ENCODE results near the gene CLTRN. TPM values are rescaled to one million over a fixed set of nuclear protein-coding genes. Genes with fewer than 3 reads are reported as not detected.

The CLTRN gene
- total and polyA plus RNA-seq, 2 donors (not counting 1 experiment from before 2014, with no cell fraction given): 0.50 to 0.51 TPM

DNA sequence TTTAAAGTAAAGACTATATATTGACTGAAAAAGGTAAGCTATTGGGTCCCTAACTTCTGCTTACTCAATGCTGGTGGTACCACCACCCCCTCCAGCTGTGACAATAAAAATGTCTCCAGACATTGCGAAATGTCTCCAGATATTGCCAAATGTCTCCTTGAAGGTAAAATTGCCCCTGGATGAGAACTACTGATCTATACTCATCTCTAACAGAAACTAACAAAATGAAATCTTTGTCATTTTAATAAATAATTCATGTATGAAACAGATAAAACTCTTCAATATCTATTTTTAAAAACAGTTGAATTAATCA, 20.1 kb downstream of the CLTRN start:
- H3K4me2 ChIP-seq (ENCODE audit: extremely low read depth, insufficient read depth, low read length): no peak overlapping the region
- H4K20me1 ChIP-seq (ENCODE audit: control insufficient read depth, extremely low read depth, insufficient read depth, low read length): no peaks in the 10 kb centered on the region
- no peak overlapping the region for H3K27ac ChIP-seq (ENCODE audit: insufficient read depth, low read length)
- H3K4me1 ChIP-seq (ENCODE audit: control insufficient read depth, extremely low read depth, insufficient read depth, low read length): no peaks in the 10 kb centered on the region
- H3K36me3 ChIP-seq (ENCODE audit: control insufficient read depth, insufficient read depth, low read length): no peaks in the 10 kb centered on the region
- no peaks in the 10 kb centered on the region for H3K27me3 ChIP-seq (ENCODE audit: control insufficient read depth, insufficient read depth, low read length)
- no peak for DNase-seq (ENCODE audit: low read depth in 2 of 2)
- no peak overlapping the region for H3K9ac ChIP-seq (ENCODE audit: insufficient read depth, low read length)
- H3K79me2 ChIP-seq (ENCODE audit: control insufficient read depth, insufficient read depth, low read length): no peaks in the 10 kb centered on the region
- no peaks in the 10 kb centered on the region for H3K9me3 ChIP-seq (ENCODE audit: control insufficient read depth, insufficient read depth, low read depth, low read length)
- no peak overlapping the region for H2AFZ ChIP-seq (ENCODE audit: low read length)
- TF ChIP-seq EZH2 (IDR thresholded peaks at IDR 0.05; ENCODE audit: low read length, missing control alignments): no peak
- TF ChIP-seq, protein P1, sequence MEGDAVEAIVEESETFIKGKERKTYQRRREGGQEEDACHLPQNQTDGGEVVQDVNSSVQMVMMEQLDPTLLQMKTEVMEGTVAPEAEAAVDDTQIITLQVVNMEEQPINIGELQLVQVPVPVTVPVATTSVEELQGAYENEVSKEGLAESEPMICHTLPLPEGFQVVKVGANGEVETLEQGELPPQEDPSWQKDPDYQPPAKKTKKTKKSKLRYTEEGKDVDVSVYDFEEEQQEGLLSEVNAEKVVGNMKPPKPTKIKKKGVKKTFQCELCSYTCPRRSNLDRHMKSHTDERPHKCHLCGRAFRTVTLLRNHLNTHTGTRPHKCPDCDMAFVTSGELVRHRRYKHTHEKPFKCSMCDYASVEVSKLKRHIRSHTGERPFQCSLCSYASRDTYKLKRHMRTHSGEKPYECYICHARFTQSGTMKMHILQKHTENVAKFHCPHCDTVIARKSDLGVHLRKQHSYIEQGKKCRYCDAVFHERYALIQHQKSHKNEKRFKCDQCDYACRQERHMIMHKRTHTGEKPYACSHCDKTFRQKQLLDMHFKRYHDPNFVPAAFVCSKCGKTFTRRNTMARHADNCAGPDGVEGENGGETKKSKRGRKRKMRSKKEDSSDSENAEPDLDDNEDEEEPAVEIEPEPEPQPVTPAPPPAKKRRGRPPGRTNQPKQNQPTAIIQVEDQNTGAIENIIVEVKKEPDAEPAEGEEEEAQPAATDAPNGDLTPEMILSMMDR (conservative IDR thresholded peaks at IDR 0.05 in 1 of 2, IDR thresholded peaks at IDR 0.05 in 1 of 2; ENCODE audit: low read depth in 1 of 2, low read length in 2 of 2): no peak
- H3K4me3 ChIP-seq (replicated peaks in 1 of 4; ENCODE audit: control extremely low read depth in 1 of 4, insufficient read depth in 1 of 4, low read depth in 3 of 4, low read length in 4 of 4): no peak overlapping the region

DNA sequence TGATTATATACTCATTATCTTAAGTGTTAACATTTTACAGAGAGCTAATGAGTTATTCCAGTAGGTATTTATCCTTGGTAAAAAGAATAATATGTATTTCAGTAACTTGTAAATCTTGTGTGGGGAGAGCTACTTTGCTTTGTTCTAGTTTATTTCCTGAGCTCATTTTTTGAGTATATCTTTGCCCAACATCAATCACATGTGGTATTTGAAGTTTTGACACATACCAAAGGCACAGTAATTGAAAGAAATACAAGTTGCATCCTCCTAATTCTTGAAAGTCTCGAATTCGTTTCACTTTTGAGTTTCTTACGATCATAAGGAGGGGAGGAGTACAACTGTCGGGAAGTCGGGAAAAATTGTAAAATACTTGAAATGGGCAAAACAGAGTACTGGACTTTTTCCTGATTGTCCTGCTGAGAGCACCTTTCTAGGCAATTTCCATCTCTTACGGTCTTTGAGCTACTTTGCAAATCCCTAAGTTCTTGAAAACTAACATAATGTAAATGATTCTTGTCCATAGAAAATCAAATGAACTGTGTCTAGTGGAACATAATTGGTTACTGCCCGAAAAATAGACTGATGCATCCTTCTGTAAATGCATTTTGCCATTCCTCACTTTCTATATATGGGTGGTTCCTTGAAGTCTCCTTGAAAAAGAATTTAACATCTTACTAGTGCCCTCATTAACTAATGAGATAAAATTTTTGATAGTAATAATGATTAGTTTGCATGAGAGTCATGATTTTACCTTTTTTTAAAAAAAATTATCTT, 20.6 kb downstream of the CLTRN start:
- no peaks in the 10 kb centered on the region for H3K79me2 ChIP-seq (ENCODE audit: control insufficient read depth, insufficient read depth, low read length)
- H3K27ac ChIP-seq (ENCODE audit: insufficient read depth, low read length): no peak overlapping the region
- H2AFZ ChIP-seq (ENCODE audit: low read length): no peak overlapping the region
- no peak for DNase-seq (ENCODE audit: low read depth in 2 of 2)
- H4K20me1 ChIP-seq (ENCODE audit: control insufficient read depth, extremely low read depth, insufficient read depth, low read length): no peaks in the 10 kb centered on the region
- H3K4me1 ChIP-seq (ENCODE audit: control insufficient read depth, extremely low read depth, insufficient read depth, low read length): no peaks in the 10 kb centered on the region
- H3K4me2 ChIP-seq (ENCODE audit: extremely low read depth, insufficient read depth, low read length): no peak overlapping the region
- no peaks in the 10 kb centered on the region for H3K36me3 ChIP-seq (ENCODE audit: control insufficient read depth, insufficient read depth, low read length)
- no peak overlapping the region for H3K4me3 ChIP-seq (replicated peaks in 1 of 4; ENCODE audit: control extremely low read depth in 1 of 4, insufficient read depth in 1 of 4, low read depth in 3 of 4, low read length in 4 of 4)
- H3K9me3 ChIP-seq (ENCODE audit: control insufficient read depth, insufficient read depth, low read depth, low read length): no peaks in the 10 kb centered on the region
- no peak overlapping the region for H3K9ac ChIP-seq (ENCODE audit: insufficient read depth, low read length)
- TF ChIP-seq EZH2 (IDR thresholded peaks at IDR 0.05; ENCODE audit: low read length, missing control alignments): no peak
- TF ChIP-seq, protein P1 (conservative IDR thresholded peaks at IDR 0.05 in 1 of 2, IDR thresholded peaks at IDR 0.05 in 1 of 2; ENCODE audit: low read depth in 1 of 2, low read length in 2 of 2): no peak
- H3K27me3 ChIP-seq (ENCODE audit: control insufficient read depth, insufficient read depth, low read length): no peaks in the 10 kb centered on the region

DNA sequence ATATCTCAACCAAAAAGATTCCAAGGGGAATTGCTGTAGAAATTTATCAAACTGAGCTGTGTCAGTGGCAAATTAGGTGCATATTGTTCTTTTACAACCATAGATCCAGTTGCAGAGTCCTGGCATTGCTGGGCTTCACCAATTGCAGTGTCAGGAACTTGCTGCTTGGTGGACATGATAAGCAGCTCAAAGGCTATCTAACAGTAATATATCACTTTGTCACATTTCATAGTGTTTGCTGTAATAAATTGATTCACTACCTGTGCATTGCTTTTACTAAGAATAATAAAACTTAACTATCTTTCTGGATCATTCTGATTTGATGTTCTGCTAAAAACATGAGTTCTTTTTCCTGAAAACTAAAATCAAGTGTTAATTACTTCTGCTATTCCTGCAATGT, 33.0 kb downstream of the CLTRN start:
- Histone ChIP-seq H3K27me3 (ENCODE audit: control insufficient read depth, insufficient read depth, low read length) (no peaks in the 10 kb centered on the region), H3K9me3 (ENCODE audit: control insufficient read depth, insufficient read depth, low read depth, low read length) (no peaks in the 10 kb centered on the region), H3K27ac (ENCODE audit: insufficient read depth, low read length) (no peak overlapping the region), H2AFZ (ENCODE audit: low read length) (no peak overlapping the region), H3K79me2 (ENCODE audit: control insufficient read depth, insufficient read depth, low read length) (no peaks in the 10 kb centered on the region), H3K4me2 (ENCODE audit: extremely low read depth, insufficient read depth, low read length) (no peak overlapping the region), H3K4me1 (ENCODE audit: control insufficient read depth, extremely low read depth, insufficient read depth, low read length) (no peaks in the 10 kb centered on the region), H4K20me1 (ENCODE audit: control insufficient read depth, extremely low read depth, insufficient read depth, low read length) (peaks cover 1% of the 10 kb centered on the region), H3K4me3 (replicated peaks in 1 of 4; ENCODE audit: control extremely low read depth in 1 of 4, insufficient read depth in 1 of 4, low read depth in 3 of 4, low read length in 4 of 4) (no peak overlapping the region), H3K36me3 (ENCODE audit: control insufficient read depth, insufficient read depth, low read length) (no peaks in the 10 kb centered on the region), H3K9ac (ENCODE audit: insufficient read depth, low read length) (no peak overlapping the region)
- TF ChIP-seq, protein P1 (conservative IDR thresholded peaks at IDR 0.05 in 1 of 2, IDR thresholded peaks at IDR 0.05 in 1 of 2; ENCODE audit: low read depth in 1 of 2, low read length in 2 of 2): no peak
- no peak for TF ChIP-seq EZH2 (IDR thresholded peaks at IDR 0.05; ENCODE audit: low read length, missing control alignments)
- DNase-seq (ENCODE audit: low read depth in 2 of 2): no peak

All from fibroblast of lung (primary cell).